ENCODE results near the gene MYBPC1. TPM values are rescaled to one million over a fixed set of nuclear protein-coding genes. Genes with fewer than 3 reads are reported as not detected.

Gene MYBPC1
- total and polyA plus RNA-seq, 2 of the 13 experiments (the other 11 are each of a cell fraction or from before 2014, with no cell fraction given) = 0.31 to 0.53 TPM

GRCh38 chr12:101637936-101638335 is 43.2 kb downstream of the MYBPC1 start:
- FAIRE-seq (no peak), ATAC-seq (no peak), DNase-seq (ENCODE audit: low spot score) (no peak)
- H4K20me1 ChIP-seq (ENCODE audit: insufficient read depth, low read length) = no peaks in the 10 kb centered on the region
- no peaks in the 10 kb centered on the region for H3K27me3 ChIP-seq (ENCODE audit: control insufficient read depth in 1 of 2, insufficient read depth in 2 of 2, low read length in 2 of 2)
- no peak overlapping the region for H3K4me3 ChIP-seq (replicated peaks in 1 of 3; ENCODE audit: insufficient read depth in 1 of 3, low read depth in 2 of 3, low read length in 3 of 3)
- H3K4me1 ChIP-seq (ENCODE audit: insufficient read depth, low read length) = peaks cover 20% of the 10 kb centered on the region; the same call in 1 of the 2 replicates
- BruUV-seq (replicated peaks) = no TSS peak
- no peak overlapping the region for H2AFZ ChIP-seq (ENCODE audit: low read length)
- H3K27ac ChIP-seq (ENCODE audit: extremely low read length, insufficient read depth, low read length) = no peak overlapping the region
- in situ Hi-C loops (cut with HindIII; ENCODE audit: extremely low pct_ligation_motif_present, low pct_unique_long_range_greater_than_20kb) (no loop called here), intact Hi-C loops (cut with micrococcal nuclease; ENCODE audit: unreplicated experiment) (no loop called here)
- no peaks in the 10 kb centered on the region for H3K9me3 ChIP-seq (ENCODE audit: low read length)
- ChIA-PET CTCF (ENCODE audit: low intra/inter-chr PET ratio, low total read pairs) (no interaction called here), POLR2A (no interaction called here)
- no peak overlapping the region for H3K4me2 ChIP-seq (ENCODE audit: low read depth, low read length)
- TF ChIP-seq ZNF367 (CRISPR knock-in tag; IDR thresholded peaks at IDR 0.05; ENCODE audit: borderline replicate concordance) (no peak), PRDM10 (CRISPR knock-in tag; IDR thresholded peaks at IDR 0.05; ENCODE audit: low read depth) (no peak), ZNF792 (CRISPR knock-in tag; IDR thresholded peaks at IDR 0.05) (no peak), CREBL2 (CRISPR knock-in tag; IDR thresholded peaks at IDR 0.05; ENCODE audit: borderline replicate concordance) (no peak), ZNF747 (CRISPR knock-in tag; IDR thresholded peaks at IDR 0.05; ENCODE audit: borderline replicate concordance) (no peak), ZNF296 (CRISPR knock-in tag; conservative IDR thresholded peaks at IDR 0.05) (no peak)
- H3K79me2 ChIP-seq (ENCODE audit: insufficient read depth, low read length) = no peaks in the 10 kb centered on the region
- no peaks in the 10 kb centered on the region for H3K36me3 ChIP-seq (replicated peaks in 1 of 2; ENCODE audit: control insufficient read depth in 1 of 2, insufficient read depth in 2 of 2, low read length in 2 of 2)
- 93% methylated on average over 3 of the region's 3 CpGs for WGBS (ENCODE audit: low lambda C conversion rate)
- no peak overlapping the region for H3K9ac ChIP-seq (ENCODE audit: insufficient read depth, low read depth, low read length)
